Upper lobe of left lung (tissue), 6 donors: ENCODE results near the gene ATF6. TPM values are rescaled to one million over a fixed set of nuclear protein-coding genes. Genes with fewer than 3 reads are reported as not detected.
"Not testable (repeated sequence)": the region's sequence is repeated elsewhere in the genome, so short reads cannot be mapped to it uniquely, and the experiment has no call there.

ENCODE experiments used
- ATAC-seq, 2 donors: fragments of 200-7000 bp; cut with Tn5 transposase; one replicate each; pipeline ENCODE4 v1.9.1; 2022; ENCODE audit warnings: mild to moderate bottlenecking in 2 of 2, moderate library complexity in 2 of 2; ENCODE audit not compliant: low FRiP score in 2 of 2
- DNase-seq, 2 donors: peaks; one replicate each; pipeline ENCODE4 v3.0.0-alpha.2; 2019 to 2020
- H3K27ac ChIP-seq, 4 donors: fragments of 200-600 bp; sonication (generic); one replicate each; pipeline ENCODE4 v1.5.1; 2016 to 2019
- H3K27me3 ChIP-seq, 4 donors: fragments of 200-600 bp; sonication (generic); one replicate each; pipeline ENCODE4 v1.5.1; 2017 to 2019
- H3K36me3 ChIP-seq, 4 donors: fragments of 200-600 bp; sonication (generic); one replicate each; pipeline ENCODE4 v1.5.1; 2016 to 2019
- H3K4me1 ChIP-seq, 4 donors: fragments of 200-600 bp; sonication (generic); one replicate each; pipeline ENCODE4 v1.5.1; 2018 to 2019
- H3K4me3 ChIP-seq, 4 donors: fragments of 200-600 bp; sonication (generic); one replicate each; pipeline ENCODE4 v1.5.1; 2017 to 2019; ENCODE audit warnings: mild to moderate bottlenecking in 2 of 4, moderate library complexity in 1 of 4
- H3K9me3 ChIP-seq, 4 donors: fragments of 200-600 bp; sonication (generic); one replicate each; pipeline ENCODE4 v1.5.1; 2018 to 2019
- EP300 ChIP-seq, 4 donors: sonication (generic); formaldehyde crosslinking; IDR thresholded peaks; one replicate each; pipeline ENCODE4 v1.5.1; 2017; ENCODE audit warnings: antibody characterized with exemption in 4 of 4, control low read depth in 2 of 4
- POLR2A ChIP-seq, 4 donors: fragments of 450-650 bp; IDR thresholded peaks; one replicate each; pipeline ENCODE4 v1.5.1; 2016 to 2017; ENCODE audit warnings: antibody characterized with exemption in 4 of 4, mild to moderate bottlenecking in 2 of 4
- POLR2AphosphoS5 ChIP-seq, 2 donors: sonication (generic); formaldehyde crosslinking; IDR thresholded peaks; one replicate each; pipeline ENCODE4 v1.5.1; 2017; ENCODE audit warnings: antibody characterized with exemption in 2 of 2
- WGBS, 2 donors: methylation state at CpG; one replicate each; pipeline ENCODE4 v1.1.5; 2017 to 2018; 5-methylcytosine and 5-hydroxymethylcytosine counted together
- total RNA-seq, 6 donors: library from RNA; depleted of rRNA in 4 of 6; stranded (reverse); fragments of >200 nt in 4 of 6; gene quantifications; one replicate each; pipeline versions ENCODE4 v1.1.0 to v1.2.1, GENCODE V29; 2016 to 2021
- TF ChIP-seq, protein P1 (sequence below), 6 experiments: fragments of 450-650 bp in 4 of 6; fragments of 200-600 bp in 2 of 6; sonication (generic) in 2 of 6; IDR thresholded peaks; one replicate each; pipeline ENCODE4 v1.5.1; 2016 to 2019; ENCODE audit warnings: antibody characterized with exemption in 6 of 6
- donor health status: DM: no; HTN: no; CAD: no; lungs with moderate emphysema.
- donor health status: DM: no; HTN: yes; CAD: no; lungs with severe emphysema.

ATF6 gene
- total RNA-seq, 6 donors from 2014 or later, result 14.2 to 36.7 (median 27.0) TPM

DNA sequence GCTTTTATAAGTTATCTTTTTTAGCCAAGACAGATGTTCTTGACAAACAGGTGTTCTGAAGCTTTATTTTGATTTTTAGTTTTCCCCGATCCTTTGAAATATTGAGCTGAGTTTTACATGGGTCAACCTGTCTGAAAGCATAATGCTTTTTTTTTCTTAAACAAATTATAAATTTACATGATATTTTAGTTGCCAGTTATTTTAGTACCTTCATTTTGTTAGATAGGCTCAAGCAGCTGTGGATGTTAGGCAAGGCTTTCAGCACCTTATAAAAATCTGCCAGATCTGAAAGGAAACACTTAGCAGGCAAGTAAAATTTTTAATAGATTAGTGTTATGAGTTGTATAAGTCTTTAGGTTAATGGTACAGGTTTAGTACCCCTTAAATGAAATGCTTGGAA, 33.7 kb downstream of the ATF6 start:
- no peak overlapping the region for H3K27ac ChIP-seq
- DNase-seq (no peak), ATAC-seq (no peak)
- no peaks in the 10 kb centered on the region for H3K4me1 ChIP-seq
- no peaks in the 10 kb centered on the region for H3K27me3 ChIP-seq
- H3K9me3 ChIP-seq, result no peaks in the 10 kb centered on the region
- H3K4me3 ChIP-seq, result no peak overlapping the region
- TF ChIP-seq EP300 (IDR thresholded peaks at IDR 0.05), result no peak
- TF ChIP-seq, protein P1, sequence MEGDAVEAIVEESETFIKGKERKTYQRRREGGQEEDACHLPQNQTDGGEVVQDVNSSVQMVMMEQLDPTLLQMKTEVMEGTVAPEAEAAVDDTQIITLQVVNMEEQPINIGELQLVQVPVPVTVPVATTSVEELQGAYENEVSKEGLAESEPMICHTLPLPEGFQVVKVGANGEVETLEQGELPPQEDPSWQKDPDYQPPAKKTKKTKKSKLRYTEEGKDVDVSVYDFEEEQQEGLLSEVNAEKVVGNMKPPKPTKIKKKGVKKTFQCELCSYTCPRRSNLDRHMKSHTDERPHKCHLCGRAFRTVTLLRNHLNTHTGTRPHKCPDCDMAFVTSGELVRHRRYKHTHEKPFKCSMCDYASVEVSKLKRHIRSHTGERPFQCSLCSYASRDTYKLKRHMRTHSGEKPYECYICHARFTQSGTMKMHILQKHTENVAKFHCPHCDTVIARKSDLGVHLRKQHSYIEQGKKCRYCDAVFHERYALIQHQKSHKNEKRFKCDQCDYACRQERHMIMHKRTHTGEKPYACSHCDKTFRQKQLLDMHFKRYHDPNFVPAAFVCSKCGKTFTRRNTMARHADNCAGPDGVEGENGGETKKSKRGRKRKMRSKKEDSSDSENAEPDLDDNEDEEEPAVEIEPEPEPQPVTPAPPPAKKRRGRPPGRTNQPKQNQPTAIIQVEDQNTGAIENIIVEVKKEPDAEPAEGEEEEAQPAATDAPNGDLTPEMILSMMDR (IDR thresholded peaks at IDR 0.05), result no peak
- no peak for TF ChIP-seq POLR2A (IDR thresholded peaks at IDR 0.05)
- TF ChIP-seq POLR2AphosphoS5 (IDR thresholded peaks at IDR 0.05), result no peak
- WGBS, 2 donors, result 96 to 100% methylated on average over 1 of the region's 1 CpG
- H3K36me3 ChIP-seq, result peaks cover 8 to 59% (median 14%) of the 10 kb centered on the region in 4 donors

DNA sequence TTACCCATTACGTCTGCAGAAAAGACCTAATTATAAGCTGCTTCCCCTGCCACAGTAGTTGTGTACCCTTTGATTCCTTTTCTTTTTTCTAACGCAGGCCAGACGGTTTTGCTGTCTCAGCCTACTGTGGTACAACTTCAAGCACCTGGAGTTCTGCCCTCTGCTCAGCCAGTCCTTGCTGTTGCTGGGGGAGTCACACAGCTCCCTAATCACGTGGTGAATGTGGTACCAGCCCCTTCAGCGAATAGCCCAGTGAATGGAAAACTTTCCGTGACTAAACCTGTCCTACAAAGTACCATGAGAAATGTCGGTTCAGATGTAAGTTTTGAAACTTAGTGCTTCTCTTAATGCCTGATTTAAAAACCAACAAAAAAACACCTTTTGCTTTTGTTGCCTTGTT, 35.8 kb downstream of the ATF6 start:
- Histone ChIP-seq H3K4me3 (no peak overlapping the region), H3K27me3 (no peaks in the 10 kb centered on the region), H3K36me3 (peaks cover 4 to 37% (median 6%) of the 10 kb centered on the region in 4 donors), H3K9me3 (no peaks in the 10 kb centered on the region), H3K4me1 (peaks cover 0 to 3% (median 0%) of the 10 kb centered on the region in 4 donors), H3K27ac (peak overlapping the region in 1 of 4 donors; percentile 19)
- whole genome bisulfite sequencing, 2 donors, result 71 to 82% methylated on average over 7 of the region's 7 CpGs
- ATAC-seq (peak in 1 of 2 donors; percentile 46), DNase-seq (peak in 1 of 2 donors; percentile 75)
- TF ChIP-seq, protein P1 (IDR thresholded peaks at IDR 0.05), result no peak
- TF ChIP-seq POLR2AphosphoS5 (IDR thresholded peaks at IDR 0.05) (no peak), EP300 (IDR thresholded peaks at IDR 0.05) (no peak), POLR2A (IDR thresholded peaks at IDR 0.05) (no peak)

DNA sequence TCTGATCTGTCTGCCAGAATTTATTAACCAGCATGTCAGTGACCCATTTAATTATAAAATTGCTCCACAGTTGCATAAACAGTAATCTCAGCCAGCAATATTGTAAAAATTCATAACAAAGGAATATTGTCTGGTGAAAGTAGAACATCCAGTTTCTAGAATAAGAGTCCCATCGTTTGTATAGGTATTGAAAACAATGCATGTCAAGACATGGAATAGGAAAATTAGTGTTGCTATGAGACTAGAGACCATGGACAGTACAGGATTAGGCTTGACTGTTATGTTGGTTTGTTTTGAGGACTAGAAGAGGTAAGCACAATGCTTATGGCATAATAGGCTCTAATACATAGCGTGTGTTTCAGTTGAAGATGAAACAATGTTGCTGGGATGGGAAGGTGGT, 37.1 kb downstream of the ATF6 start:
- Histone ChIP-seq H3K27ac (no peak overlapping the region), H3K36me3 (peaks cover 0 to 25% (median 2%) of the 10 kb centered on the region in 4 donors), H3K4me3 (no peak overlapping the region), H3K4me1 (peaks cover 0 to 3% (median 0%) of the 10 kb centered on the region in 4 donors), H3K27me3 (no peaks in the 10 kb centered on the region), H3K9me3 (no peaks in the 10 kb centered on the region)
- DNase-seq (no peak), ATAC-seq (no peak)
- WGBS, 2 donors, result 77 to 82% methylated on average over 2 of the region's 2 CpGs
- TF ChIP-seq, protein P1 (IDR thresholded peaks at IDR 0.05), result no peak
- no peak for TF ChIP-seq POLR2A (IDR thresholded peaks at IDR 0.05)
- TF ChIP-seq EP300 (IDR thresholded peaks at IDR 0.05), result no peak
- TF ChIP-seq POLR2AphosphoS5 (IDR thresholded peaks at IDR 0.05), result no peak

DNA sequence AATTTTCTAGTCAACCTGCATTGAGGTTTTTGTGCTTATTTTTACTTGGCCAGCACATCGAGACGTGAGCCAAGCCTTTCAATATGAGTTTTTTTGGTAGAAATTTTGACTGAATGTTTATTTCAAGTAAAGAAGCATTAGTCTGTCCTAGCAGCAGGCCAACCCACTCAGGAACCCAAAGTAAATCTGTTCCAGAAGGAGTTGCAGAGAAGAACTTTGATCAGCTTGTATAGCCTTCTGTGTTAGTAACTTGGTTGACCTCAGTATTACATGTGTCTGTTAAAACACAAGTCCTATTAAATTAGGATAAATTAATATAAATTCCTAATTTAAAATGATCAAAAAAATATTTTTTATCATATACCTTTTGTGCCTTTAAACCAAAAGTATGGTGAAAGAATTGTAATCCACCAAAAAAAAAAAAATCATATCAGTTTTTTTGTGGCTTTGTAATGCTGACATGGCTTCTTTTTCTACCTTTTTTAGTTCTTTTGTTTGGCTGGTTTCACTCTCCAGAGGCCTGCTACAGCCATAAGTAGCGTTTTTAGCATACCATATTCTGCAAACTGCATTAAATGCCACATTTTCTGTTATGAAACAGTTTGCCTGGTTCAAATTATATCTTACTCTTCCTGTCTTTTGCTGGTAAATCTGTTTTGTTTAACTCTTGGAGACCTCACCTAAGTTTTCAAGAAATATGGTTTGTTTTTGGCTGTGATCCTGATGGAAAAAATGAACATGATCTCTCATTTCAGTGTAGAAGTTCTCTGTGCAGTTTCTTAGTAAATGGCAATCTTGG, 39.5 kb downstream of the ATF6 start:
- 78 to 88% methylated on average over 3 of the region's 3 CpGs for WGBS, 2 donors
- Histone ChIP-seq H3K9me3 (no peaks in the 10 kb centered on the region), H3K4me3 (no peak overlapping the region), H3K4me1 (peaks cover 0 to 3% (median 0%) of the 10 kb centered on the region in 4 donors), H3K27me3 (no peaks in the 10 kb centered on the region), H3K27ac (no peak overlapping the region), H3K36me3 (peaks cover 0 to 23% (median 4%) of the 10 kb centered on the region in 4 donors)
- DNase-seq, result no peak
- no peak for ATAC-seq
- TF ChIP-seq POLR2A (IDR thresholded peaks at IDR 0.05), result no peak
- TF ChIP-seq, protein P1 (IDR thresholded peaks at IDR 0.05), result no peak

DNA sequence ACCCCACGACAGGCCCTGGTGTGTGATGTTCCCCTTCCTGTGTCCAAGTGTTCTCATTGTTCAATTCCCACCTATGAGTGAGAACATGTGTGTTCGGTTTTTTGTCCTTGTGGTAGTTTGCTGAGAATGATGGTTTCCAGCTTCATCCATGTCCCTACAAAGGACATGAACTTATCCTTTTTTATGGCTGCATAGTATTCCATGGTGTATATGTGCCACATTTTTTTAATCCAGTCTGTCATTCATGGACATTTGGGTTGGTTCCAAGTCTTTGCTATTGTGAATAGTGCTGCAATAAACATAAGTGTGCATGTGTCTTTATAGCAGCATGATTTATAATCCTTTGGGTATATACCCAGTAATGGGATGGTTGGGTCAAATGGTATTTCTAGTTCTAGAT, 43.1 kb downstream of the ATF6 start:
- not testable (repeated sequence) for H3K4me1 ChIP-seq, DNase-seq, H3K9me3 ChIP-seq, H3K4me3 ChIP-seq, H3K27ac ChIP-seq, H3K27me3 ChIP-seq, ATAC-seq
- WGBS, 2 donors, result 96 to 98% methylated on average over 2 of the region's 2 CpGs
- H3K36me3 ChIP-seq, result peaks cover 0 to 20% (median 3%) of the 10 kb centered on the region in 4 donors

DNA sequence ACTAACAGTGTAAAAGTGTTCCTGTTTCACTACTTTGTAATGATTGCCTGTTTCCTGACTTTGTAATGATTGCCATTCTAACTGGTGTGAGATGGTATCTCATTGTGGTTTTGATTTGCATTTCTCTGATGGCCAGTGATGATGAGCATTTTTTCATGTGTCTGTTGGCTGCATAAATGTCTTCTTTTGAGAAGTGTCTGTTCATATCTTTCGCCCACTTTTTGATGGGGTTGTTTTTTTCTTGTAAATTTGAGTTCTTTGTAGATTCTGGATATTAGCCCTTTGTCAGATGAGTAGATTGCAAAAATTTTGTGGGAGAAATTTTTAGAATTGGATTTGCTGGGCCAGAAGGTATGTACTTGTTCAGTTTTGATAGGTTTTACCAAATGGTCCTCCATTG, 43.5 kb downstream of the ATF6 start:
- H3K4me1 ChIP-seq, H3K27me3 ChIP-seq, H3K4me3 ChIP-seq, ATAC-seq, DNase-seq, H3K27ac ChIP-seq, H3K9me3 ChIP-seq: not testable (repeated sequence)
- 100% methylated on average over 1 of the region's 1 CpG for WGBS, 2 donors
- peaks cover 0 to 21% (median 3%) of the 10 kb centered on the region in 4 donors for H3K36me3 ChIP-seq
